ENCODE measurements around the gene BEAN1. TPM values are rescaled to one million over a fixed set of nuclear protein-coding genes. Genes with fewer than 3 reads are reported as not detected.

Gene BEAN1
- polyA plus RNA-seq, 3 donors, result 0.12 to 0.81 TPM; not detected in 1

GRCh38 chr16:66388350-66389139 lies 38.5 kb upstream of the BEAN1 start:
- H3K4me3 Mint-ChIP-seq, result no peak overlapping the region
- H3K9me3 Mint-ChIP-seq, result peaks cover 0 to 2% (median 0%) of the 10 kb centered on the region in 7 donors
- Histone ChIP-seq H3K36me3 (replicated peaks in 1 of 2; ENCODE audit: control insufficient read depth in 1 of 2, insufficient read depth in 2 of 2, low read length in 2 of 2) (no peaks in the 10 kb centered on the region), H3K27me3 (ENCODE audit: control insufficient read depth in 2 of 2, insufficient read depth in 2 of 2, low read length in 2 of 2) (no peaks in the 10 kb centered on the region), H3K4me2 (replicated peaks; ENCODE audit: extremely low read depth, low read length, poor library complexity, severe bottlenecking) (no peak overlapping the region), H3K4me3 (replicated peaks in 1 of 3; ENCODE audit: low read depth in 2 of 3, low read length in 3 of 3) (no peak overlapping the region), H3K79me2 (ENCODE audit: insufficient read depth, low read length) (no peaks in the 10 kb centered on the region), H3K9me3 (replicated peaks in 1 of 2; ENCODE audit: control insufficient read depth in 1 of 2, insufficient read depth in 1 of 2, low read length in 2 of 2) (no peaks in the 10 kb centered on the region), H3K4me1 (ENCODE audit: control insufficient read depth in 1 of 2, insufficient read depth in 2 of 2, low read length in 2 of 2) (no peaks in the 10 kb centered on the region), H3K27ac (ENCODE audit: low read depth in 1 of 2, low read length in 2 of 2) (no peak overlapping the region), H2AFZ (ENCODE audit: insufficient read depth, low read depth, low read length, poor library complexity, severe bottlenecking) (no peak overlapping the region), H3K9ac (ENCODE audit: insufficient read depth, low read length, poor library complexity, severe bottlenecking) (no peak overlapping the region), H4K20me1 (ENCODE audit: insufficient read depth, low read length) (no peaks in the 10 kb centered on the region)
- DNase-seq, result no peak
- peaks cover 0 to 6% (median 6%) of the 10 kb centered on the region in 3 donors for H3K27me3 Mint-ChIP-seq (ENCODE audit: low read depth in 3 of 3)
- H3K27ac Mint-ChIP-seq, result no peak overlapping the region
- TF ChIP-seq CTCF (IDR thresholded peaks at IDR 0.05), result no peak
- intact Hi-C loops (cut with micrococcal nuclease), result no loop called here
- H3K4me1 Mint-ChIP-seq, result no peaks in the 10 kb centered on the region
- 91% methylated on average over 3 of the region's 6 CpGs for WGBS (ENCODE audit: insufficient coverage)
- no peaks in the 10 kb centered on the region for H3K36me3 Mint-ChIP-seq

DNA sequence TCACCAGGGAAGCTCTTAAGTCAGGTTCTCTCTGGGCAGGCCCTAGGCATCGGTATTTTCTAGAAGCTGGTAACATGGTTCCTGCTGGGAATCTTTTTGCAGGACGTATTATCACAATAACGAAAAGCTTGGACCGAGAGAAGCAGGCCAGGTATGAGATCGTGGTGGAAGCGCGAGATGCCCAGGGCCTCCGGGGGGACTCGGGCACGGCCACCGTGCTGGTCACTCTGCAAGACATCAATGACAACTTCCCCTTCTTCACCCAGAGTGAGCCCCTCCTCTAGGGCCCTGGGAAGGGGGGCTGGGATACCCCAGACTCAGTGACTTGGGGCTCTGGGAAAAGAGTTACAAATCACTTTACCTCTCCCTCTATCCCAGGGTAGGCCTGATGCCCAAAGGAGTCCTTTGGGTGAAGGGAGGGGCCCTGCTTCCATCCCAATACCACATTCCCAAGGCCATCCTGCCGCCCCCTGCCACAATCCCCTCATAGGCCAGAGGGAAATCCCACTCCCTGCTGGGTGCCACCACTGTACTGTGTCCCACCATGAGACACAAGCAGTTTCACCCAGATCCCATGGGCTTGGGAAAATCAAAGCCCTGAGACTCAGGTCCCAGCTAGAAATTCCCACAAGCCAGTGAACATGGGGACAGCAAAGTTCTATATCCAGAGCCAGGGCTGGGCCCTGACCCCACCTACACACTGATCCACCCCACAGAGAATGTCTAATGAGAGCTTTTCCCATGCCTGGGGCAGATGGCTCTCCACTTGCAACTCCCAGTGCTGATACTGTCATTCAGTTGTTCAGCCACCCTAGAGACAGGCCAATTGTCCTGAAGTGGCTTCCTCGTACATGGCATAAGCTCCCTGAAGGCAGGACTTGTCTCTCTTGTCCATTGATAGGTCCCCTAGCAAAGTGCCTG lies 37.6 kb upstream of the BEAN1 start:
- Histone ChIP-seq H3K4me2 (replicated peaks; ENCODE audit: extremely low read depth, low read length, poor library complexity, severe bottlenecking) (no peak overlapping the region), H3K36me3 (replicated peaks in 1 of 2; ENCODE audit: control insufficient read depth in 1 of 2, insufficient read depth in 2 of 2, low read length in 2 of 2) (no peaks in the 10 kb centered on the region), H4K20me1 (ENCODE audit: insufficient read depth, low read length) (no peaks in the 10 kb centered on the region), H3K4me1 (ENCODE audit: control insufficient read depth in 1 of 2, insufficient read depth in 2 of 2, low read length in 2 of 2) (no peaks in the 10 kb centered on the region), H3K27ac (ENCODE audit: low read depth in 1 of 2, low read length in 2 of 2) (no peak overlapping the region), H3K4me3 (replicated peaks in 1 of 3; ENCODE audit: low read depth in 2 of 3, low read length in 3 of 3) (no peak overlapping the region), H3K9ac (ENCODE audit: insufficient read depth, low read length, poor library complexity, severe bottlenecking) (no peak overlapping the region), H3K27me3 (ENCODE audit: control insufficient read depth in 2 of 2, insufficient read depth in 2 of 2, low read length in 2 of 2) (no peaks in the 10 kb centered on the region), H3K79me2 (ENCODE audit: insufficient read depth, low read length) (no peaks in the 10 kb centered on the region), H3K9me3 (replicated peaks in 1 of 2; ENCODE audit: control insufficient read depth in 1 of 2, insufficient read depth in 1 of 2, low read length in 2 of 2) (no peaks in the 10 kb centered on the region), H2AFZ (ENCODE audit: insufficient read depth, low read depth, low read length, poor library complexity, severe bottlenecking) (no peak overlapping the region)
- Mint-ChIP-seq H3K4me3 (no peak overlapping the region), H3K27ac (no peak overlapping the region), H3K36me3 (no peaks in the 10 kb centered on the region), H3K27me3 (ENCODE audit: low read depth in 3 of 3) (peaks cover 0 to 5% (median 4%) of the 10 kb centered on the region in 3 donors), H3K9me3 (peaks cover 0 to 2% (median 0%) of the 10 kb centered on the region in 7 donors), H3K4me1 (no peaks in the 10 kb centered on the region)
- intact Hi-C loops (cut with micrococcal nuclease), result no loop called here
- no peak for TF ChIP-seq CTCF (IDR thresholded peaks at IDR 0.05)
- 95% methylated on average over 8 of the region's 13 CpGs for WGBS (ENCODE audit: insufficient coverage)
- DNase-seq, result no peak
